HuH-7 (cell line): ENCODE data around the gene MGLL.

ENCODE experiments used
- DNase-seq: peaks from one replicate; pipeline ENCODE4 v3.0.0; 2011; ENCODE audit warnings: low spot score

MGLL gene

DNA sequence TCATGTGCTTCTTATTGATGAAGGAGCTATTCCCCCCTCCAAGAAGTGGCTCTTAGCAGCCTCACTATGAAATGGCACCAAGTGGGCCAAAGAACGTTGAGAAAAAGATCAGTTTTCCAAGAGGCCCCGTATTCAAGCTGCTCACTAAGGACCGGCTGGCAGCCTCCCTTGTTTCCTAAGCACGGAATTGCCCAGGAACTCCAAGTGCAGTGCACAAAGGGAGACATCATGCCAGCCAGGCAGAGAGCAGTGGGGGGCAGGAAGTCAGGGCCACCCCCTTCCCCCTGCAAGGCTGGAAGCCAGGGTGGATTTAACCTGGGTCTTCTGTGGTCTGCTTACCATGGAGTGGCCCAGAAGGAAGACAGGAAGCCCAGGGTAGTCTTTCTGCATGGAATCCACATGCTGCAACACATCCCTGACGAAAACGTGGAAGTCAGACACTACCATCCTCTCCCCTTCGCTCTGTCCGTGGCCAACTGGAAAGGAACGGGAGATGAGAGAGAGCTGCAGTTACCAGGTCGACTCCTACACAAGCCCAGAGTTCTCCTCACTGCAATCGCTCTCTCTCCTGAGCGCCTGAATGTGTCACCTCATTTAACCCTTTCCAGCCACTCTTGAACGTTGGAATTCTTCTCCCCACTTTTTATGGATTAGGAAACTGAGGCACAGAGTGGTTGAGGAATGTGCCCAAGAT lies 100.1 kb downstream of the MGLL start:
- DNase-seq = no peak

DNA sequence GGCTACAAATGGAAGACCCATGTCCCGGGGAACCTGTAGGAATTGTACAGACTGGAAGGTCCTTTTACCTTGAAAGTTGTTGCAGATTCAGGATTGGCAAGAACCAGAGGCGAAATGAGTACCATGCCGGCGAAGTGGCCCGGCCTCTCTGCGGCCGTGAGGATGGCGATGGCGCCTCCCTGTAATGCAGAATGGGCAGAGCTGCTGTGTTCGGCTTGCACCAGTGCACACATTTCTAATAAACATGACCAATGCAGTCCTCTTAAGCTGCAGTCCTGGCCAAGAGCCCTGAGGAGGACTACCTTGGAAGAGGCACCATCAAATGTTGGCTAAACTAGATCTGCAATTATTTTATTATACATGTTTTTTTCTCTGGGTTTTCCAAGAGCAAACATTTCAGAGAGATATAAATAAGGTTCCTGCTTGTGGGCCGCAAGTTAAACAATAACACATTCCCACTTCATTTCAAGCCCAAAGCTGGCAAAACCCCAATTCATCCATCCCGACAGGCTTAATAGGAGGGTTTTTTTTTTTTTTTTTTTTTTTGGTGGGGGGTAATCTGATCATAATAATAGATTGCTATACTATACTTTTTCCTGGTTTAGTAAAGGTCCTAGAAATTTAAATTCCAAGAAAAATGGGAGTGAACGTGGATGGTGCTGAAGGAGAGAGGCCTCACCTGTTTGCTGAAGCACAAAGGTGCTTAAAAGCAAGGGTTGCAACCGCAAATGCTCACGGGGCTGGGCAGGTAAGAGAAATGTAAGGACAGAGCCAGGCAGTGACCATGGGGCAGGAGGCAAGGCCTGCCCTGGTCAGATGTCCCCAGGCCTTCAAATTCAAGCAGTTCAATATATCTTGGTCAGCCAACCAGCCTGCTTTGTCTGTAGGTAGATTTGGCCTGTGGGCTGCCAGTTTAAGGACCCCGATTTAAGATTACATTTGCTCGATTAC lies 101.1 kb downstream of the MGLL start:
- DNase-seq = no peak

DNA sequence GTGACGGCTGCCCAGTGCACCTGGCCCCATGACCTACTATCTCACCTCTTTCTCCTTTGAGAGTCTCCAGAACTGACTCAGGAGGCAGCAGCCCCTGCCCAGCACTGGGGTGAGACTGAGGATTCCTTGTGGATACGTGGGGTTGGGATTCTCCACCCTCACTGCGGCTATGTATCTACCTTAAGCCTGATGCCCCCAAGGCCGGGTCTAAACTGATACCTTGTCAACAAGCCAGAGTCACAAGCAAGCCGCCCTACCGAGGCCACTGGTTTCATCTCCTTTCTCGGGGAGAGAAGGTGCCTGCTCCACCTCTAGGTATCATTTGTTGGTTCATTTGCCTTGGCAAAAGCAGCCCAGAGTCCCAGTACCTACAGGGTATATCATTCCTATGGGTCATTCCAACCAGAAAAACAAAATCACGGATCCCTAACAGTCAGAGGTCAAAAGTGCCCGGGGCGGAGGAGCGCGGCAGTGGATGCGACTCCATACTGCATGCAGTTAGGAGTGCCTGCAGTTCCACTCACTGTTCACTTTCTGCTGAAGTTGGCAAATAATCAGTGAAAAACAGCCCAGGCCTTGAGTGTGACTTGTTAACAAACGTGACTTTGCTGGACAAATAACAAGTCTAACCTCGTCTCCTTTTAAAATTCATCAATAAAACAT lies 102.0 kb downstream of the MGLL start:
- no peak for DNase-seq

DNA sequence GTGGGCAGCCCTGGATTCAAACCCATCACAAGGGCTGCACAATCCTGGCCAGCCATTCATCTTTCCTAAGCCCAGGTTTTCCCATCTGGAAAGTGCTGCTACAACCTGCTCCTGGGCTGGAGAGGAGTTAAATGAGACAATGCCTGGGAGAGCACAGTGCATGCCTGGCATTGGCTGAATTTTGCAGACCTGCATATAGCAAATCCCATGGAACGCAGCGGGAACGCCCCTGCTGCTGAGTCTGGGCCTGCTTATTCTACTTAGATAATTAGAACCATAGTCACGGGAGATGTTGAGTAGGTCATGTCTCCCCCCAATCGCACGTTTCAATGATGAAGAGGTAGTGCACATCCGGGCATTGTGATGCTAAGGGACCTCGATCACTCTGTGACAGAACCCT lies 102.9 kb downstream of the MGLL start:
- DNase-seq = no peak

GRCh38 chr3:127718916-127719290 lies 103.4 kb downstream of the MGLL start:
- DNase-seq = no peak

DNA sequence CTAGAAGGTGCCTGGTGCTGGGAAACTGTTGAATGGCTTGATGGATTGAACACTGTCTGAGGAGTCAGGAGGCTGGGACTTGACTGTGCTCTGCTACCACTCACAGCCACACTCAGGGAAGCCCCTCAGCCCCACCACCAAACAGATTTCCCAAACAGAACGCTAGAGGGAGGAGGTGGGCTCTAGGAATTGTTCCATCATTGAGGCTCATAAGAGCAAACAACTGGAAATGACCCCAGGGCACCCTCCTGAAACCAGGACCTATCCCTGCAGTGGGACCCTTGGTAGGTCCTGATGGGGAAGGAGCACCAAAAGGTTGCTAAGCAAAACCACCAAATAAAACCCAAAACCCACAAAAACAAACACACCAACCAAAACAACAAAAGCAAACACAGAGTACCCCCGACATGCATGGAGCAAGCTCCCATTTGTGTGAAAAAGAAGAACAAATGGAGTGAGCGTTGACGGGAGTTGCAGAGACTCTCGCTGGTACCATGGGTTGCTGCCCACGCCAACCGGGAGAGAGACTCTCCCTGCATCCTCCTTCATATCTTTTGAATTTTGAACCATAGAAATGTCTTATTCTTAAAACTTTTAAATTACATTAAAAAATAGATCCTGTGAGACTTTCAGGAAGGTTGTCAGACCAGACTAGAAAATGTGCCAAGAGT lies 103.9 kb downstream of the MGLL start:
- no peak for DNase-seq

GRCh38 chr3:127717357-127718244 lies 104.7 kb downstream of the MGLL start:
- DNase-seq = no peak

GRCh38 chr3:127716384-127716783 lies 105.9 kb downstream of the MGLL start:
- no peak for DNase-seq

- no peak for DNase-seq
These were observed 106.8 kb downstream of the MGLL start for GRCh38 chr3:127715532-127715931.

DNA sequence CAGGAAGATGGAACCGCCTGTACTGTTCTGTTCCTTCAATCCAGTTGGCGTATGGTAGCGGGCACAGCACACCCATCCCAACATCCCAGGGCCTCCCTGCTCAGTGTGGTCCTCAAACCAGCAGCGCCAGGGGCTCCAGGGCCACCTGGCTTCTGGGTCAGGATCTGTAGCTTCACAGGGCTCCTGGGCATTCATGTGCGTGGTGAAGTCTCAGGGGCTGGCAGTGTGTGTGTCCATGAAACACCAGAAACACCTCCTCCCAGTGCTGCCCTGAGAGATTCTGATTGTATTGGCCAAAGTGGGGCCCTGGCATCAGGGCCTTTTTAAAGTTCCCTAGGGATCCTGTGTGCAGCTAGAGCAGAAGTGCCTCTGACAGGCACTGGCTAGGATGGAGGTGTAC lies 107.4 kb downstream of the MGLL start:
- no peak for DNase-seq

- DNase-seq = no peak
These were observed 108.2 kb downstream of the MGLL start for GRCh38 chr3:127714125-127714571.

GRCh38 chr3:127712881-127713771 lies 109.2 kb downstream of the MGLL start:
- DNase-seq = no peak

DNA sequence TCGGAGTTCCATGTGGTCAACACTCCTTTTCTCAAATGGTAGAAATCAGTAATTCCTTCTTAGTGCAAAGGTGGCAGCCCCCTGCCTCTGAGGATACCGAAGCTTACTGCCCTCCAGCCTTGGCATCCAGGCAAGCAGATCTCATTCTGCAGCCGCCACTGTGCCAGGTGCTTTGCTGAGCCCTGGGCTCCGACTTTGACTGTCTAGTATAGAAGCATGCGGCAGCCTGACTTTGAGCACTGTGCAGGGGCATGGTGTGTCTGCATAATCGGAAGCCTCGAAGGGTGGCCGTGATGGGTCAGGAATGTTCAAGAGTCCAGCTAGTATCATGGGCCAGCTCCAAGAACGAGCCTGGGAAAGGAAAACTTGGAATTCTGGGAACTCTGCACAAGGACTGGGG lies 109.9 kb downstream of the MGLL start:
- no peak for DNase-seq

DNA sequence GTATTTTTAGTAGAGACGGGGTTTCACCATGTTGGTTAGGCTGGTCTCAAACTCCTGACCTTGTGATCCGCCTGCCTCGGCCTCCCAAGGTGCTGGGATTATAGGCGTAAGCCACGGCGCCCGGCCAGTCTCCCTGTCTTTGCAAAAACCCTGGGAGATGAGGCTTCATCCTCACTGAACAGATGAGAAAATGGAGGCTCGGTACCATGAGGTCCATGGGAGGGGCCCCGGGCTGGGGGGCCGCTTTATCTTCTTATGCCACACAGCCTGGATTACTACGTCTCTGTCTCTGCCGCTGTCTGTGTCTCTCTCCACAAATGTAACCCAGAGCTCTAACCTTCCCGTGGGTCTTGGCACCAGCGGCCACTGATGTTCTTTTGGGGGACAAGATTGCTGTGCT lies 110.4 kb downstream of the MGLL start:
- DNase-seq = no peak

- no peak for DNase-seq
These were observed 111.2 kb downstream of the MGLL start for GRCh38 chr3:127711021-127711695.

DNA sequence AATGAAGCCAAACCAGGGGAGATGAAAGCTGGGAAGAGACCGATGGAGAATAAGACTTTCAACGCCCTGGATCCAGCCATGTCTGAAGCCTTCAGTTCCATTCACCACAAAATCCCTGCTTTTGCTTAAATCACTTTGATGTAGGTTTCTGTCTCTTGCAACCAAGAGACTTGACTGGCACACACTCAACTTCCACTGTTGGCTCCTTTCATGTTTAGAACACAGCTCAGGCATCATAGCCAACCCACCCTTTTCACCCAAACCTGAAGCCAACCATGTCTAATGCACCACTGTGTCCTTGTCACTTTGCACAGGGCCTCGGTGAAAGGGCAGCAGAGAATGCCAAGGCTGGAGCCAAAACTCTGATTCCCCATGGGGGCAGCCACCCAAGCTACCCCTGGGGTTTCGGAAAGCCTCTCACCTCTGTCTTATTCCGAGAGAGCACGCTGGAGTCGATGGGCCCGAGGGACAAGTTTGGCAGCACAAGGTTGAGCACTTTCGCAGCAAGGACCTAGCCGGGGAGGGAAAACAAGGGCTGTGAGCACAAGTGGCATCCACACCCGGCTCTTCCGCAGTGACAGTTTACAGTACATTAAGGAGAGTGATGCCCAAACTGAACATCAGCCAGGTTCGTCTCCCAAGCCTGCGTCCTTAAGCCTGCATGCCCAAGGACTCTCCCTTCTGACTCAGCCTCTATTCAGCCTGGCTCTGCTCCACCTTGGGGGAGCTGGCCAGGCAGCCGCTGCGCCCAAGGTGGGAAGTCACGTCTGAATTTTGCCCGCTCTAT lies 112.0 kb downstream of the MGLL start:
- DNase-seq = no peak

GRCh38 chr3:127709320-127710060 lies 112.8 kb downstream of the MGLL start:
- DNase-seq = no peak

GRCh38 chr3:127708837-127709236 lies 113.5 kb downstream of the MGLL start:
- DNase-seq = no peak
